ENCODE results near the gene CEP83. TPM values are rescaled to one million over a fixed set of nuclear protein-coding genes. Genes with fewer than 3 reads are reported as not detected.
A peak's percentile ranks its signal among the peaks of the same experiment; 100 is the strongest.

The CEP83 gene
- total and polyA plus RNA-seq, 2 donors (not counting 1 experiment from before 2014, with no cell fraction given): 4.0 to 24.8 TPM

DNA sequence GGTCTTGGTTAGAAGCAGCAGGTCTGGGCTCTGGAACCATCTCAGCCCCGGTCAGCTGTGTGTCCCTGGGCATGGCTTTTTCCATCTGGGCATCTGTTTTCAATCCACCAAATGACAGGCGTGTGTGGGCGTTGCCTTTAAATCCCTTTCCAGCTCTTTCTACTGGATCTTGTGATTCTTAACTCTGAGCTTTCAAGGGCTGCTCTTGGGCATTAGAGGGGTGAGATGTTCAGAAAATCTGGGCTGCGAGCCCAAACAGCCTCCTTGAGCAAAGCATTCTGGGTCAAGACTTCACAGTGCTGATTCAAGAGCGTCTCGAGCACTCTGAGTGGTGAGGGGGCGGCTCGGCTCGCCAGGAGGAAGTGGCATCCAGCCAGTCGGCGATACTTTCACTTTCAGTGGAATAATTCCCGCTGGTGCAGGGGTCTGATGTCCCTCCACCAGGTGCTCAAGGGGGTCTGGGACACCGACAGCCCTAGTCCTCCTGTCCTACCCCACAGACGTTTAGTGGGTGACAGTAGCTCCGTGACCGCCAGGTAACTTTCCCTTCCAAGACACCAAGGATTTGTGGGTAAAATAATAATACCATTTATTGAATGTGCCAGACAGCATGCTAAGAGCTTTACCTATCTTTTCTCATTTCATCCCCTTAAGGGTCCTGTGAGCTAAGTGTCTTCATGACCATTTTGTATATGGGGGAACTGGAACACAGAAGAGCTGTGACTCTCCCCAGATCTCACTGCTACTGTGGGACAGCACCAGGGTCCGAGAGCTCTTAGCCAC, 197.2 kb downstream of the CEP83 start:
- H3K4me3 Mint-ChIP-seq: peak overlapping the region; percentile 99
- Histone ChIP-seq H3K27me3 (replicated peaks in 1 of 4; ENCODE audit: control extremely low read depth in 1 of 4, control insufficient read depth in 3 of 4, insufficient read depth in 4 of 4, low read length in 3 of 4) (no peaks in the 10 kb centered on the region), H3K36me3 (replicated peaks in 1 of 2; ENCODE audit: control extremely low read depth in 1 of 2, control insufficient read depth in 1 of 2, extremely low read depth in 1 of 2, insufficient read depth in 2 of 2, low read length in 1 of 2) (peaks cover 3 to 33% of the 10 kb centered on the region in 2 experiments), H3K79me2 (ENCODE audit: control insufficient read depth, insufficient read depth, low read length) (no peaks in the 10 kb centered on the region), H3K4me1 (ENCODE audit: control insufficient read depth in 2 of 2, insufficient read depth in 2 of 2, low read length in 2 of 2) (peaks cover 45% of the 10 kb centered on the region in 2 donors), H3K9ac (ENCODE audit: low read length) (peak overlapping the region; percentile 68), H3K4me3 (ENCODE audit: control extremely low read depth in 1 of 5, extremely low read depth in 1 of 5, insufficient read depth in 1 of 5, low read depth in 2 of 5, low read length in 4 of 5) (peak overlapping the region; percentile 48 to 77 (median 64)), H3K27ac (ENCODE audit: low read length in 2 of 2) (peak overlapping the region; percentile 81 to 90), H2AFZ (ENCODE audit: insufficient read depth, low read depth, low read length, poor library complexity, severe bottlenecking) (peak overlapping the region; percentile 78), H3K4me2 (replicated peaks; ENCODE audit: low read depth, low read length, poor library complexity, severe bottlenecking) (peak overlapping the region; percentile 83), H4K20me1 (ENCODE audit: control insufficient read depth, insufficient read depth, low read length, poor library complexity, severe bottlenecking) (no peaks in the 10 kb centered on the region), H3K9me3 (ENCODE audit: control extremely low read depth in 1 of 3, control insufficient read depth in 2 of 3, insufficient read depth in 1 of 3, low read length in 2 of 3) (no peaks in the 10 kb centered on the region)
- CTCF ChIA-PET: interaction anchor here (1.0 to 1.5 kb wide), 7 partner anchors 9 to 171 kb away, joined by 3 to 4 read pairs (median 3); no protein-coding TSS in a partner anchor
- DNase-seq (peak; percentile 86), ATAC-seq (ENCODE audit: low read depth) (peak; percentile 82)
- peaks cover 58% of the 10 kb centered on the region for H3K4me1 Mint-ChIP-seq
- intact Hi-C loops (cut with micrococcal nuclease): loop anchor here (1.0 to 2.0 kb wide), 5 partner anchors 22 to 197 kb away; partner anchors contain the start of gene CEP83
- no peaks in the 10 kb centered on the region for H3K27me3 Mint-ChIP-seq
- peak overlapping the region; percentile 99 for H3K27ac Mint-ChIP-seq
- WGBS (ENCODE audit: insufficient coverage): 13% methylated on average over 12 of the region's 17 CpGs
- TF ChIP-seq EZH2 (IDR thresholded peaks at IDR 0.05; ENCODE audit: borderline replicate concordance, insufficient read depth, low read depth, low read length, poor library complexity, severe bottlenecking) (no peak), CTCF (IDR thresholded peaks at IDR 0.05) (no peak)
- POLR2A ChIA-PET: interaction anchor here (0.6 to 1.4 kb wide), 4 partner anchors 54 to 259 kb away, joined by 3 to 8 read pairs (median 6); no protein-coding TSS in a partner anchor
- no peaks in the 10 kb centered on the region for H3K9me3 Mint-ChIP-seq (ENCODE audit: insufficient read depth)
